ENCODE measurements around the gene SLC9A3.

SLC9A3 gene

GRCh38 chr5:532521-533242 lies 8.4 kb upstream of the SLC9A3 start:
- no peaks in the 10 kb centered on the region for H3K36me3 ChIP-seq (replicated peaks; ENCODE audit: low read depth, low read length)
- peaks cover 23% of the 10 kb centered on the region for H3K4me1 ChIP-seq (ENCODE audit: low read length)
- no peak for TF ChIP-seq EZH2phosphoT487 (IDR thresholded peaks at IDR 0.05; ENCODE audit: low read depth)
- TF ChIP-seq CTCF (IDR thresholded peaks at IDR 0.05; ENCODE audit: low read depth, low read length) = no peak
- no peaks in the 10 kb centered on the region for H3K9me3 ChIP-seq (ENCODE audit: insufficient read depth, low read length)
- no peak overlapping the region for H2AFZ ChIP-seq (ENCODE audit: low read depth, low read length)
- H3K4me3 ChIP-seq (ENCODE audit: low read length) = no peak overlapping the region
- peaks cover 7% of the 10 kb centered on the region; the same call in 1 of the 2 replicates for H4K20me1 ChIP-seq (ENCODE audit: insufficient read depth, low read length)
- no peaks in the 10 kb centered on the region for H3K79me2 ChIP-seq (ENCODE audit: low read length)
- peaks cover 12% of the 10 kb centered on the region for H3K27me3 ChIP-seq (ENCODE audit: low read depth, low read length)
- no peak overlapping the region for H3K9ac ChIP-seq (ENCODE audit: low read length)
- H3K4me2 ChIP-seq (ENCODE audit: low read length) = no peak overlapping the region
- H3K27ac ChIP-seq (ENCODE audit: low read length) = no peak overlapping the region

GRCh38 chr5:531749-532315 lies 7.6 kb upstream of the SLC9A3 start:
- Histone ChIP-seq H3K27ac (ENCODE audit: low read length) (no peak overlapping the region), H4K20me1 (ENCODE audit: insufficient read depth, low read length) (peaks cover 7% of the 10 kb centered on the region; the same call in 1 of the 2 replicates)
- TF ChIP-seq EZH2phosphoT487 (IDR thresholded peaks at IDR 0.05; ENCODE audit: low read depth) = no peak
- no peak for TF ChIP-seq CTCF (IDR thresholded peaks at IDR 0.05; ENCODE audit: low read depth, low read length)

GRCh38 chr5:531101-531748 lies 7.0 kb upstream of the SLC9A3 start:
- no peaks in the 10 kb centered on the region for H3K79me2 ChIP-seq (ENCODE audit: low read length)
- TF ChIP-seq CTCF (IDR thresholded peaks at IDR 0.05; ENCODE audit: low read depth, low read length) (no peak), EZH2phosphoT487 (IDR thresholded peaks at IDR 0.05; ENCODE audit: low read depth) (no peak)
- H2AFZ ChIP-seq (ENCODE audit: low read depth, low read length) = no peak overlapping the region
- H3K4me1 ChIP-seq (ENCODE audit: low read length) = peaks cover 23% of the 10 kb centered on the region
- H4K20me1 ChIP-seq (ENCODE audit: insufficient read depth, low read length) = peaks cover 7% of the 10 kb centered on the region; the same call in 1 of the 2 replicates
- H3K9me3 ChIP-seq (ENCODE audit: insufficient read depth, low read length) = no peaks in the 10 kb centered on the region
- no peaks in the 10 kb centered on the region for H3K36me3 ChIP-seq (replicated peaks; ENCODE audit: low read depth, low read length)
- no peak overlapping the region for H3K9ac ChIP-seq (ENCODE audit: low read length)
- no peak overlapping the region for H3K27ac ChIP-seq (ENCODE audit: low read length)
- no peak overlapping the region for H3K4me3 ChIP-seq (ENCODE audit: low read length)
- H3K27me3 ChIP-seq (ENCODE audit: low read depth, low read length) = peaks cover 19% of the 10 kb centered on the region
- no peak overlapping the region for H3K4me2 ChIP-seq (ENCODE audit: low read length)

More at GRCh38 chr5:531749-532315, 7.6 kb upstream of the SLC9A3 start:
- no peaks in the 10 kb centered on the region for H3K79me2 ChIP-seq (ENCODE audit: low read length)
- no peak overlapping the region for H2AFZ ChIP-seq (ENCODE audit: low read depth, low read length)
- no peak overlapping the region for H3K4me2 ChIP-seq (ENCODE audit: low read length)
- no peaks in the 10 kb centered on the region for H3K36me3 ChIP-seq (replicated peaks; ENCODE audit: low read depth, low read length)
- peaks cover 23% of the 10 kb centered on the region for H3K4me1 ChIP-seq (ENCODE audit: low read length)
- H3K9ac ChIP-seq (ENCODE audit: low read length) = no peak overlapping the region
- H3K27me3 ChIP-seq (ENCODE audit: low read depth, low read length) = peaks cover 17% of the 10 kb centered on the region
- H3K9me3 ChIP-seq (ENCODE audit: insufficient read depth, low read length) = no peaks in the 10 kb centered on the region
- H3K4me3 ChIP-seq (ENCODE audit: low read length) = no peak overlapping the region
